ENCODE results near the gene C10orf67. TPM values are rescaled to one million over a fixed set of nuclear protein-coding genes. Genes with fewer than 3 reads are reported as not detected.
A peak's percentile ranks its signal among the peaks of the same experiment; 100 is the strongest.
"Not testable (repeated sequence)": the region's sequence is repeated elsewhere in the genome, so short reads cannot be mapped to it uniquely, and the experiment has no call there.

Gene C10orf67
- total RNA-seq, 2 donors from 2014 or later: 0.39 to 0.84 TPM

GRCh38 chr10:23371073-23371472 lies 26.5 kb upstream of the C10orf67 start:
- H3K27me3 Mint-ChIP-seq (ENCODE audit: low read depth): no peaks in the 10 kb centered on the region
- peaks cover 3 to 4% of the 10 kb centered on the region in 2 donors for H3K9me3 Mint-ChIP-seq
- H3K36me3 Mint-ChIP-seq (ENCODE audit: insufficient read depth in 2 of 2): peaks cover 0 to 6% of the 10 kb centered on the region in 2 donors
- no peak overlapping the region for H3K27ac Mint-ChIP-seq
- no peak for ATAC-seq (replicated peaks in 1 of 2)
- H3K4me1 Mint-ChIP-seq (ENCODE audit: low read depth): peaks cover 71% of the 10 kb centered on the region
- DNase-seq: no peak
- H3K4me3 Mint-ChIP-seq: no peak overlapping the region

- no peak overlapping the region for H3K4me3 Mint-ChIP-seq
- H3K27ac Mint-ChIP-seq: no peak overlapping the region
- no peaks in the 10 kb centered on the region for H3K27me3 Mint-ChIP-seq (ENCODE audit: low read depth)
- peaks cover 3 to 4% of the 10 kb centered on the region in 2 donors for H3K9me3 Mint-ChIP-seq
- H3K36me3 Mint-ChIP-seq (ENCODE audit: insufficient read depth in 2 of 2): peaks cover 0 to 6% of the 10 kb centered on the region in 2 donors
- DNase-seq (no peak), ATAC-seq (replicated peaks in 1 of 2) (no peak)
- peaks cover 72% of the 10 kb centered on the region for H3K4me1 Mint-ChIP-seq (ENCODE audit: low read depth)
Observed at GRCh38 chr10:23370106-23370505, 25.5 kb upstream of the C10orf67 start.

GRCh38 chr10:23368816-23369640 lies 24.4 kb upstream of the C10orf67 start:
- no peak for DNase-seq
- Mint-ChIP-seq H3K27me3 (ENCODE audit: low read depth) (no peaks in the 10 kb centered on the region), H3K4me1 (ENCODE audit: low read depth) (peaks cover 79% of the 10 kb centered on the region), H3K27ac (peak overlapping the region; percentile 2), H3K9me3 (peaks cover 3 to 4% of the 10 kb centered on the region in 2 donors), H3K36me3 (ENCODE audit: insufficient read depth in 2 of 2) (peaks cover 0 to 6% of the 10 kb centered on the region in 2 donors), H3K4me3 (peak overlapping the region; percentile 59 to 69)
- ATAC-seq (replicated peaks in 1 of 2): peak; percentile 14 to 30

- H3K27me3 Mint-ChIP-seq (ENCODE audit: low read depth): no peaks in the 10 kb centered on the region
- peak overlapping the region; percentile 39 for H3K27ac Mint-ChIP-seq
- peaks cover 3 to 4% of the 10 kb centered on the region in 2 donors for H3K9me3 Mint-ChIP-seq
- DNase-seq (no peak), ATAC-seq (replicated peaks in 1 of 2) (no peak)
- peaks cover 0 to 3% of the 10 kb centered on the region in 2 donors for H3K36me3 Mint-ChIP-seq (ENCODE audit: insufficient read depth in 2 of 2)
- peaks cover 81% of the 10 kb centered on the region for H3K4me1 Mint-ChIP-seq (ENCODE audit: low read depth)
- peak overlapping the region; percentile 59 to 69 for H3K4me3 Mint-ChIP-seq
Observed at GRCh38 chr10:23367896-23368595, 23.4 kb upstream of the C10orf67 start.

GRCh38 chr10:23365417-23366030 lies 20.9 kb upstream of the C10orf67 start:
- not testable (repeated sequence) for H3K36me3 Mint-ChIP-seq (ENCODE audit: insufficient read depth in 2 of 2); H3K27me3 Mint-ChIP-seq (ENCODE audit: low read depth); H3K9me3 Mint-ChIP-seq; H3K27ac Mint-ChIP-seq
- Mint-ChIP-seq H3K4me1 (ENCODE audit: low read depth) (peaks cover 94% of the 10 kb centered on the region), H3K4me3 (peak overlapping the region; percentile 29 to 31)
- DNase-seq (peak; percentile 45 to 56), ATAC-seq (replicated peaks in 1 of 2) (peak; percentile 82 to 84)

- Mint-ChIP-seq H3K27me3 (ENCODE audit: low read depth) (no peaks in the 10 kb centered on the region), H3K27ac (peak overlapping the region; percentile 5), H3K9me3 (peaks cover 0 to 3% of the 10 kb centered on the region in 2 donors), H3K36me3 (ENCODE audit: insufficient read depth in 2 of 2) (no peaks in the 10 kb centered on the region), H3K4me1 (ENCODE audit: low read depth) (peaks cover 82% of the 10 kb centered on the region), H3K4me3 (peak overlapping the region; percentile 71 to 81)
- peak in 1 of 2 donors; percentile 40 for DNase-seq
- ATAC-seq (replicated peaks in 1 of 2): peak; percentile 23 to 41
Observed at GRCh38 chr10:23364378-23364777, 19.8 kb upstream of the C10orf67 start.

- H3K27ac Mint-ChIP-seq: peak overlapping the region; percentile 59
- H3K4me1 Mint-ChIP-seq (ENCODE audit: low read depth): peaks cover 76% of the 10 kb centered on the region
- no peaks in the 10 kb centered on the region for H3K27me3 Mint-ChIP-seq (ENCODE audit: low read depth)
- H3K9me3 Mint-ChIP-seq: peaks cover 0 to 3% of the 10 kb centered on the region in 2 donors
- DNase-seq (no peak), ATAC-seq (replicated peaks in 1 of 2) (no peak)
- H3K4me3 Mint-ChIP-seq: peak overlapping the region; percentile 71 to 81
- H3K36me3 Mint-ChIP-seq (ENCODE audit: insufficient read depth in 2 of 2): no peaks in the 10 kb centered on the region
Observed at GRCh38 chr10:23363793-23364135, 19.2 kb upstream of the C10orf67 start.

GRCh38 chr10:23362879-23363792 lies 18.5 kb upstream of the C10orf67 start:
- Mint-ChIP-seq H3K27me3 (ENCODE audit: low read depth) (no peaks in the 10 kb centered on the region), H3K9me3 (peaks cover 0 to 3% of the 10 kb centered on the region in 2 donors), H3K4me1 (ENCODE audit: low read depth) (peaks cover 70% of the 10 kb centered on the region), H3K36me3 (ENCODE audit: insufficient read depth in 2 of 2) (no peaks in the 10 kb centered on the region), H3K27ac (peak overlapping the region; percentile 59), H3K4me3 (peak overlapping the region; percentile 71 to 81)
- DNase-seq (peak; percentile 46 to 54), ATAC-seq (replicated peaks in 1 of 2) (peak; percentile 70)

GRCh38 chr10:23362069-23362830 lies 17.7 kb upstream of the C10orf67 start:
- peaks cover 61% of the 10 kb centered on the region for H3K4me1 Mint-ChIP-seq (ENCODE audit: low read depth)
- ATAC-seq (replicated peaks in 1 of 2): no peak
- peak overlapping the region; percentile 26 to 49 for H3K4me3 Mint-ChIP-seq
- H3K27me3 Mint-ChIP-seq (ENCODE audit: low read depth): no peaks in the 10 kb centered on the region
- H3K36me3 Mint-ChIP-seq (ENCODE audit: insufficient read depth in 2 of 2): no peaks in the 10 kb centered on the region
- no peak for DNase-seq
- H3K9me3 Mint-ChIP-seq: peaks cover 0 to 3% of the 10 kb centered on the region in 2 donors
- H3K27ac Mint-ChIP-seq: peak overlapping the region; percentile 41

- peaks cover 0 to 3% of the 10 kb centered on the region in 2 donors for H3K9me3 Mint-ChIP-seq
- H3K4me1 Mint-ChIP-seq (ENCODE audit: low read depth): peaks cover 55% of the 10 kb centered on the region
- H3K4me3 Mint-ChIP-seq: no peak overlapping the region
- H3K27me3 Mint-ChIP-seq (ENCODE audit: low read depth): no peaks in the 10 kb centered on the region
- DNase-seq (no peak), ATAC-seq (replicated peaks in 1 of 2) (no peak)
- no peak overlapping the region for H3K27ac Mint-ChIP-seq
- H3K36me3 Mint-ChIP-seq (ENCODE audit: insufficient read depth in 2 of 2): no peaks in the 10 kb centered on the region
Observed at GRCh38 chr10:23361665-23362064, 17.1 kb upstream of the C10orf67 start.

- peaks cover 38% of the 10 kb centered on the region for H3K4me1 Mint-ChIP-seq (ENCODE audit: low read depth)
- no peak overlapping the region for H3K4me3 Mint-ChIP-seq
- DNase-seq (no peak), ATAC-seq (replicated peaks in 1 of 2) (no peak)
- peaks cover 0 to 3% of the 10 kb centered on the region in 2 donors for H3K9me3 Mint-ChIP-seq
- H3K27ac Mint-ChIP-seq: no peak overlapping the region
- H3K27me3 Mint-ChIP-seq (ENCODE audit: low read depth): no peaks in the 10 kb centered on the region
- no peaks in the 10 kb centered on the region for H3K36me3 Mint-ChIP-seq (ENCODE audit: insufficient read depth in 2 of 2)
Observed at GRCh38 chr10:23359692-23360380, 15.2 kb upstream of the C10orf67 start.
